GM06990 (cell line): ENCODE results near the gene HEMGN.

Experiments used
- DNase-seq: peaks from one replicate; pipeline ENCODE4 v3.0.0-alpha.2; 2011; ENCODE audit not compliant: insufficient read length; ENCODE audit errors: extremely low read depth
- H3K27me3 ChIP-seq: replicated peaks from 2 replicates; pipeline ENCODE4 v1.6.0; 2011; ENCODE audit warnings: low read length; ENCODE audit not compliant: control insufficient read depth, insufficient read depth
- H3K36me3 ChIP-seq: 2 replicates; pipeline ENCODE4 v1.5.1; 2011; ENCODE audit warnings: low read length; ENCODE audit not compliant: control insufficient read depth, insufficient read depth
- H3K4me3 ChIP-seq: replicated peaks from 2 replicates; pipeline ENCODE4 v1.5.1; 2011; ENCODE audit warnings: low read depth, mild to moderate bottlenecking, control low read depth, low read length
- CTCF ChIP-seq: IDR thresholded peaks from 2 replicates; pipeline ENCODE4 v1.5.1; 2011; ENCODE audit warnings: low read length, control low read depth, mild to moderate bottlenecking, inconsistent platforms; ENCODE audit not compliant: insufficient read depth, poor library complexity, severe bottlenecking

HEMGN gene

DNA sequence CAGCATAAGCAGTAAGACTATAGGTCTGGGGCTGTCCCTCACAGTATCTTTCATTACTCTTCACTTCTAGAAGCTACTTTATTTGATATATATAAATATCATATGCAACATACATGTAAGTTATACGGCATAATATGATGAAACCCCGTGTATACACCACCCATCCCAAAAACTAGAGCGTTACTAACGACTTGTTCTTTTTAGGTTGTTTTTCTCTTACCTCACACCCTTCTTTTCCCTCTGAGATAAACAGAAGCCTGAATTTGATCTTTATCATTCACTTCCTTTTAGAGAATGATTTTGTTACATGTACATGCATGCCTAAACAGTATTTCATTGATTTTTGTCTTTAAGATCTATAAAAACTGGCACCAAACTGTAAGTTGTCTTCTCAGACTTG lies 19.4 kb downstream of the HEMGN start:
- no peak for DNase-seq
- no peaks in the 10 kb centered on the region for H3K36me3 ChIP-seq
- TF ChIP-seq CTCF: no peak
- H3K4me3 ChIP-seq: no peak overlapping the region
- H3K27me3 ChIP-seq: no peaks in the 10 kb centered on the region

DNA sequence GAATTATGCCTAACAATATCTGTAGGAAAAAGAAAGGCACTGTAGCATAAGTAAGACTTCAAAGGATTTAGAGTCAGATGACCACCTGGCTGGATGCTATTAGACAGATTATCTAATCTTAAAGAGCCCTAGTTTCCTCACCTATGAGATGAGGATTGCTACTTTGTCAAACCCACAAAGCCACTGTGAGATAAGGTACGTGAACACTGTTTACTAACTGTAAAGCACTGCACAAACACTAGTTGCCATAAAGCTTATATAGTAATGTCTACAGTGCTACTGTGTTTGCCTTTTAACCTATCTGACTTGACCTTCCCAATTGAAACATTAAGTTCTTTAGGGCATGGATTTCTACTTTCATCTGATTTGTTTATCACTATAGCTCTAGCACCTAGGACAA lies 26.0 kb downstream of the HEMGN start:
- no peak for DNase-seq
- no peak for TF ChIP-seq CTCF
- Histone ChIP-seq H3K27me3 (no peaks in the 10 kb centered on the region), H3K36me3 (peaks cover 14% of the 10 kb centered on the region), H3K4me3 (no peak overlapping the region)

- no peaks in the 10 kb centered on the region for H3K27me3 ChIP-seq
- H3K4me3 ChIP-seq: no peak overlapping the region
- no peak for TF ChIP-seq CTCF
- peaks cover 14% of the 10 kb centered on the region for H3K36me3 ChIP-seq
- DNase-seq: no peak
These were observed 26.4 kb downstream of the HEMGN start for GRCh38 chr9:97911528-97911927.

- H3K36me3 ChIP-seq: peaks cover 14% of the 10 kb centered on the region
- no peak for TF ChIP-seq CTCF
- no peak overlapping the region for H3K4me3 ChIP-seq
- DNase-seq: no peak
- no peaks in the 10 kb centered on the region for H3K27me3 ChIP-seq
These were observed 27.6 kb downstream of the HEMGN start for GRCh38 chr9:97910357-97910756.

GRCh38 chr9:97908705-97909104 lies 29.3 kb downstream of the HEMGN start:
- TF ChIP-seq CTCF: no peak
- Histone ChIP-seq H3K27me3 (no peaks in the 10 kb centered on the region), H3K36me3 (peaks cover 14% of the 10 kb centered on the region), H3K4me3 (no peak overlapping the region)
- no peak for DNase-seq

GRCh38 chr9:97907632-97908031 lies 30.3 kb downstream of the HEMGN start:
- Histone ChIP-seq H3K27me3 (no peaks in the 10 kb centered on the region), H3K36me3 (peaks cover 14% of the 10 kb centered on the region), H3K4me3 (no peak overlapping the region)
- no peak for DNase-seq
- TF ChIP-seq CTCF: no peak
